Vagina (tissue), 2 donors: ENCODE data around the gene WDR70.

Experiments
- POLR2A ChIP-seq, 2 donors: fragments of 450-650 bp; IDR thresholded peaks; one replicate each; pipeline ENCODE4 v1.6.1; 2017; ENCODE audit warnings: antibody characterized with exemption in 2 of 2, mild to moderate bottlenecking in 2 of 2, moderate library complexity in 2 of 2
- POLR2AphosphoS5 ChIP-seq, 2 donors: sonication (generic); formaldehyde crosslinking; IDR thresholded peaks; one replicate each; pipeline ENCODE4 v1.9.0; 2017; ENCODE audit warnings: antibody characterized with exemption in 2 of 2, mild to moderate bottlenecking in 2 of 2, low read depth in 1 of 2; ENCODE audit not compliant: insufficient read depth in 1 of 2
- TF ChIP-seq, protein P1 (sequence below), 3 experiments: fragments of 450-650 bp in 2 of 3; fragments of 200-600 bp in 1 of 3; sonication (generic) in 1 of 3; IDR thresholded peaks; one replicate each; pipeline ENCODE4 v1.5.1; 2017 to 2019; ENCODE audit warnings: antibody characterized with exemption in 3 of 3, mild to moderate bottlenecking in 2 of 3, moderate library complexity in 2 of 3

DNA sequence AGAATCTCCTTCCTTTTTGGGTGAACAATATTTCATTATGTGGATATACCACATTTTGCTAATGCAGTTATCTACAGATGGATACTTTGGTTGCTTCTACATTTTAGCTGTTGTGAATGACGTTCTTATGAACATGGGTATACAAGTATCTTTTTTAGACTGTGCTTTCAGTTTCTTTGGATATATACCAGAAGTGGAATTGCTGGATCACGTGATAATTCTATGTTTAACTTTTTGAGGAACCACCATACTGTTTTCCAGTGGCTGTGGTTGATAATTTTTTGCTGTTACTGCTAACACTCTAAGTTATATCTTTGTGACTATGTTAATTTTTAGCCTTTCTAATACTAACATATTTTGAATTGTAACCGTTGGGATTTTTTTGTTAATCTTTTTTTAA is 12.5 kb downstream of the WDR70 start:
- TF ChIP-seq, protein P1, sequence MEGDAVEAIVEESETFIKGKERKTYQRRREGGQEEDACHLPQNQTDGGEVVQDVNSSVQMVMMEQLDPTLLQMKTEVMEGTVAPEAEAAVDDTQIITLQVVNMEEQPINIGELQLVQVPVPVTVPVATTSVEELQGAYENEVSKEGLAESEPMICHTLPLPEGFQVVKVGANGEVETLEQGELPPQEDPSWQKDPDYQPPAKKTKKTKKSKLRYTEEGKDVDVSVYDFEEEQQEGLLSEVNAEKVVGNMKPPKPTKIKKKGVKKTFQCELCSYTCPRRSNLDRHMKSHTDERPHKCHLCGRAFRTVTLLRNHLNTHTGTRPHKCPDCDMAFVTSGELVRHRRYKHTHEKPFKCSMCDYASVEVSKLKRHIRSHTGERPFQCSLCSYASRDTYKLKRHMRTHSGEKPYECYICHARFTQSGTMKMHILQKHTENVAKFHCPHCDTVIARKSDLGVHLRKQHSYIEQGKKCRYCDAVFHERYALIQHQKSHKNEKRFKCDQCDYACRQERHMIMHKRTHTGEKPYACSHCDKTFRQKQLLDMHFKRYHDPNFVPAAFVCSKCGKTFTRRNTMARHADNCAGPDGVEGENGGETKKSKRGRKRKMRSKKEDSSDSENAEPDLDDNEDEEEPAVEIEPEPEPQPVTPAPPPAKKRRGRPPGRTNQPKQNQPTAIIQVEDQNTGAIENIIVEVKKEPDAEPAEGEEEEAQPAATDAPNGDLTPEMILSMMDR (IDR thresholded peaks at IDR 0.05), result no peak
- TF ChIP-seq POLR2A (IDR thresholded peaks at IDR 0.05), result no peak
- no peak for TF ChIP-seq POLR2AphosphoS5 (IDR thresholded peaks at IDR 0.05; ENCODE audit: insufficient read depth in 1 of 2, low read depth in 1 of 2)
